H1 (cell line): Measurements from ENCODE around the gene ARMH4. TPM values are rescaled to one million over a fixed set of nuclear protein-coding genes. Genes with fewer than 3 reads are reported as not detected.

Experiments used
- CTCF ChIA-PET: fragments of 300-600 bp; sonication (Branson Sonifier 250); formaldehyde crosslinking; loops from one replicate; lab custom pipeline; 2021; ENCODE audit not compliant: partially characterized antibody; lab: Charles Lee
- POLR2A ChIA-PET: fragments of 300-600 bp; sonication (Branson Sonifier 250); formaldehyde crosslinking; loops from one replicate; lab custom pipeline; 2021; ENCODE audit warnings: inconsistent platforms; ENCODE audit not compliant: partially characterized antibody; lab: Charles Lee
- DNase-seq, 2 experiments: peaks; one replicate each; pipeline versions ENCODE4 v3.0.0 to v3.0.0-alpha.2; 2010 to 2022; ENCODE audit warnings: low spot score in 2 of 2, low read depth in 1 of 2, mixed read lengths in 1 of 2
- FAIRE-seq: peaks from 2 replicates; lab custom pipeline; 2011; peaks lifted over from hg19 to GRCh38; lab: Jason Lieb, UNC
- H2AFZ ChIP-seq: 2 replicates; pipeline ENCODE4 v1.8.1; 2012; ENCODE audit warnings: low read length, inconsistent platforms
- H2AK5ac ChIP-seq: 2 replicates; pipeline ENCODE4 v1.6.1; 2013; ENCODE audit warnings: low read depth, low read length
- H2BK120ac ChIP-seq: replicated peaks from 2 replicates; pipeline ENCODE3; 2013; ENCODE audit warnings: low read depth, low read length, inconsistent platforms
- H2BK12ac ChIP-seq: 2 replicates; pipeline ENCODE4 v1.6.1; 2013; ENCODE audit warnings: low read depth, low read length
- H2BK15ac ChIP-seq: 2 replicates; pipeline ENCODE4 v1.6.1; 2013; ENCODE audit warnings: low read length
- H2BK20ac ChIP-seq: 2 replicates; pipeline ENCODE4 v1.6.1; 2013; ENCODE audit warnings: low read length
- H2BK5ac ChIP-seq: 2 replicates; pipeline ENCODE4 v1.6.1; 2013; ENCODE audit warnings: low read depth, low read length
- H3K14ac ChIP-seq: 2 replicates; pipeline ENCODE4 v1.6.1; 2013; ENCODE audit warnings: inconsistent platforms; ENCODE audit not compliant: insufficient read length
- H3K18ac ChIP-seq: 2 replicates; pipeline ENCODE4 v1.6.1; 2013; ENCODE audit warnings: low read length; ENCODE audit errors: extremely low read depth
- H3K23ac ChIP-seq: 2 replicates; pipeline ENCODE4 v1.6.1; 2013; ENCODE audit warnings: inconsistent platforms; ENCODE audit not compliant: insufficient read length
- H3K23me2 ChIP-seq: 2 replicates; pipeline ENCODE4 v1.6.1; 2013; ENCODE audit warnings: low read depth, low read length
- H3K27ac ChIP-seq: 2 replicates; pipeline ENCODE4 v1.6.1; 2011; ENCODE audit warnings: low read depth, low read length, inconsistent platforms
- H3K27me3 ChIP-seq, 4 experiments: replicated peaks in 1 of 4; 1 replicate in 1 of 4; 2 replicates in 3 of 4; pipeline versions ENCODE4 v1.6.1 to v1.8.1; 2011 to 2013; ENCODE audit warnings: low read length in 3 of 4, mild to moderate bottlenecking in 3 of 4, inconsistent platforms in 2 of 4, mixed read lengths in 2 of 4, moderate library complexity in 1 of 4; ENCODE audit not compliant: control insufficient read depth in 3 of 4, insufficient read depth in 3 of 4; ENCODE audit errors: extremely low read depth in 1 of 4
- H3K36me3 ChIP-seq, 4 experiments: 2 replicates each; pipeline versions ENCODE4 v1.6.1 to v1.8.1; 2011 to 2013; ENCODE audit warnings: mild to moderate bottlenecking in 4 of 4, low read length in 3 of 4, moderate library complexity in 2 of 4, control low read depth in 1 of 4, inconsistent platforms in 1 of 4; ENCODE audit not compliant: insufficient read depth in 4 of 4, control insufficient read depth in 2 of 4
- H3K4ac ChIP-seq: replicated peaks from 2 replicates; pipeline ENCODE3; 2013; ENCODE audit warnings: low read length, low read depth, mixed read lengths, inconsistent platforms; ENCODE audit not compliant: insufficient read length
- H3K4me1 ChIP-seq, 4 experiments: replicated peaks in 1 of 4; 1 replicate in 1 of 4; 2 replicates in 3 of 4; pipeline versions ENCODE4 v1.6.1 to v1.8.1; 2011 to 2013; ENCODE audit warnings: low read length in 3 of 4, inconsistent platforms in 2 of 4, mixed read lengths in 1 of 4; ENCODE audit not compliant: insufficient read depth in 4 of 4, control insufficient read depth in 3 of 4
- H3K4me2 ChIP-seq, 2 experiments: 2 replicates each; pipeline versions ENCODE4 v1.6.1 to v1.8.1; 2011 to 2013; ENCODE audit warnings: low read depth in 2 of 2, low read length in 2 of 2, control low read depth in 1 of 2, inconsistent platforms in 1 of 2, mild to moderate bottlenecking in 1 of 2; ENCODE audit not compliant: insufficient read depth in 1 of 2
- H3K4me3 ChIP-seq, 4 experiments: fragments of 200-600, 300-600 bp in 1 of 4; sonication (generic), shearing (Covaris generic), sonication (Bioruptor Twin) in 1 of 4; 2 replicates each; pipeline versions ENCODE4 v1.5.1 to v1.8.1; 2011 to 2016; ENCODE audit warnings: low read length in 4 of 4, low read depth in 3 of 4, control low read depth in 2 of 4, inconsistent platforms in 2 of 4, mild to moderate bottlenecking in 2 of 4, mixed read lengths in 1 of 4, moderate library complexity in 1 of 4; ENCODE audit not compliant: insufficient read depth in 2 of 4; ENCODE audit errors: extremely low read depth in 1 of 4
- H3K56ac ChIP-seq: replicated peaks from 2 replicates; pipeline ENCODE3; 2013; ENCODE audit warnings: low read depth, mild to moderate bottlenecking, mixed read lengths, low read length, inconsistent platforms; ENCODE audit not compliant: insufficient read length
- H3K79me1 ChIP-seq: 2 replicates; pipeline ENCODE4 v1.6.1; 2013; ENCODE audit warnings: low read depth, low read length, control low read depth
- H3K79me2 ChIP-seq, 2 experiments: 2 replicates each; pipeline versions ENCODE4 v1.6.1 to v1.8.1; 2012 to 2013; ENCODE audit warnings: low read length in 2 of 2, mild to moderate bottlenecking in 2 of 2, inconsistent platforms in 1 of 2; ENCODE audit not compliant: insufficient read depth in 2 of 2, control insufficient read depth in 1 of 2
- H3K9ac ChIP-seq, 4 experiments: replicated peaks in 1 of 4; 1 replicate in 1 of 4; 2 replicates in 3 of 4; pipeline versions ENCODE4 v1.6.1 to v1.8.1; 2011 to 2013; ENCODE audit warnings: low read depth in 3 of 4, low read length in 3 of 4, control low read depth in 2 of 4, mild to moderate bottlenecking in 2 of 4, moderate library complexity in 2 of 4, inconsistent platforms in 1 of 4; ENCODE audit errors: extremely low read depth in 1 of 4
- H3K9me3 ChIP-seq, 2 experiments: 2 replicates each; pipeline versions ENCODE4 v1.6.1 to v1.8.1; 2012 to 2013; ENCODE audit warnings: mild to moderate bottlenecking in 2 of 2, moderate library complexity in 2 of 2, control low read depth in 1 of 2, inconsistent platforms in 1 of 2, low read depth in 1 of 2, low read length in 1 of 2, mixed read lengths in 1 of 2; ENCODE audit not compliant: insufficient read depth in 2 of 2
- H4K20me1 ChIP-seq, 2 experiments: replicated peaks in 1 of 2; 2 replicates each; pipeline versions ENCODE3 to v1.8.1; 2011 to 2013; ENCODE audit warnings: inconsistent platforms in 2 of 2, low read length in 2 of 2, mild to moderate bottlenecking in 1 of 2; ENCODE audit not compliant: insufficient read depth in 2 of 2, control insufficient read depth in 1 of 2
- H4K5ac ChIP-seq: 2 replicates; pipeline ENCODE4 v1.6.1; 2013; ENCODE audit warnings: low read length, low read depth, mixed read lengths, inconsistent platforms; ENCODE audit not compliant: insufficient read length
- H4K8ac ChIP-seq: 2 replicates; pipeline ENCODE4 v1.8.0; 2013; ENCODE audit warnings: mild to moderate bottlenecking, moderate library complexity, low read length, inconsistent platforms; ENCODE audit not compliant: insufficient read depth; ENCODE audit errors: extremely low read depth
- H4K91ac ChIP-seq: replicated peaks from 2 replicates; pipeline ENCODE3; 2013; ENCODE audit warnings: low read length, mixed read lengths, inconsistent platforms; ENCODE audit not compliant: insufficient read length
- NANOG ChIP-seq: IDR thresholded peaks from 2 replicates; pipeline ENCODE4 v1.6.1; 2011; ENCODE audit warnings: low read length, low read depth, mild to moderate bottlenecking, inconsistent platforms; ENCODE audit not compliant: insufficient read depth, poor library complexity, severe bottlenecking
- RNF2 ChIP-seq: fragments of 200-900, 300-1000 bp; sonication (generic); IDR thresholded peaks from 2 replicates; pipeline ENCODE4 v1.7.1; 2016; ENCODE audit warnings: borderline replicate concordance, low read depth, mild to moderate bottlenecking, antibody characterized with exemption, low read length; ENCODE audit not compliant: poor library complexity, severe bottlenecking; ENCODE audit errors: missing control alignments
- YY1 ChIP-seq: IDR thresholded peaks from 2 replicates; pipeline ENCODE4 v1.6.1; 2011; ENCODE audit warnings: low read depth, mild to moderate bottlenecking, low read length
- WGBS, 2 experiments: shearing (Covaris generic) in 1 of 2; methylation state at CpG; one replicate each; pipeline versions ENCODE4 v1.1.6 to v1.1.7; 2013 to 2015; ENCODE audit warnings: low lambda C conversion rate in 2 of 2, mixed read lengths in 2 of 2, inconsistent platforms in 1 of 2, low coverage in 1 of 2, missing lambda C conversion rate in 1 of 2; ENCODE audit not compliant: insufficient replicate concordance in 2 of 2, insufficient coverage in 1 of 2, insufficient read length in 1 of 2; ENCODE audit errors: extremely low coverage in 1 of 2, missing lambda C conversion rate in 1 of 2; 5-methylcytosine and 5-hydroxymethylcytosine counted together
- polyA plus RNA-seq, 7 experiments: library from polyadenylated mRNA; depleted of rRNA in 3 of 7; stranded (reverse) in 5 of 7; unstranded in 2 of 7; fragments of >200 nt in 5 of 7; fragments of 200-250 nt in 2 of 7; gene quantifications; 1 replicate in 5 of 7; 2 replicates in 1 of 7; 4 replicates in 1 of 7; pipeline versions ENCODE4 v1.2.1 to v1.2.3, GENCODE V29; 2011 to 2013; ENCODE audit warnings: missing spikeins in 2 of 7, mixed read lengths in 2 of 7
- total RNA-seq: library from RNA; stranded (reverse); fragmentation: NEBNext Ultra II Directional; extraction: Animal tissue kit (Norgen Biotek cat#: 25700); gene quantifications from 2 replicates; pipeline ENCODE4 v1.2.1, GENCODE V29; 2021
- TF ChIP-seq, protein P1 (sequence below): IDR thresholded peaks from 2 replicates; pipeline ENCODE4 v1.6.1; 2012; ENCODE audit warnings: inconsistent platforms

ARMH4 gene
- total and polyA plus RNA-seq, 2 of the 8 experiments (the other 6 are each of a cell fraction or from before 2014, with no cell fraction given) = 7.1 to 25.4 TPM

- Histone ChIP-seq H2AFZ (no peak overlapping the region), H3K23me2 (peaks cover 5% of the 10 kb centered on the region), H3K4me3 (no peak overlapping the region), H3K79me2 (peaks cover 0 to 9% of the 10 kb centered on the region in 2 experiments; a peak in 1 of 4 replicates), H4K8ac (no peak overlapping the region), H2BK120ac (no peak overlapping the region), H3K18ac (no peak overlapping the region), H3K9me3 (no peaks in the 10 kb centered on the region), H3K4me1 (peaks cover 0 to 15% (median 6%) of the 10 kb centered on the region in 4 experiments; a peak in 5 of 7 replicates), H3K14ac (no peak overlapping the region), H2BK20ac (no peak overlapping the region), H4K20me1 (no peaks in the 10 kb centered on the region), H3K27ac (no peak overlapping the region), H3K23ac (no peak overlapping the region), H3K79me1 (no peaks in the 10 kb centered on the region; the same call in 1 of the 2 replicates), H3K56ac (no peak overlapping the region), H2BK12ac (no peak overlapping the region), H3K36me3 (no peaks in the 10 kb centered on the region), H3K27me3 (peaks cover 0 to 13% (median 10%) of the 10 kb centered on the region in 4 experiments; a peak in 6 of 7 replicates), H4K91ac (no peak overlapping the region), H4K5ac (no peak overlapping the region), H2BK5ac (no peak overlapping the region), H3K9ac (no peak overlapping the region), H2BK15ac (no peak overlapping the region), H3K4ac (no peak overlapping the region), H3K4me2 (no peak overlapping the region), H2AK5ac (no peak overlapping the region)
- CTCF ChIA-PET = interaction anchor here (0.6 to 4.7 kb wide), 4 partner anchors 13 to 452 kb away, joined by 3 to 30 read pairs (median 4); no protein-coding TSS in a partner anchor
- FAIRE-seq (no peak), DNase-seq (no peak)
- TF ChIP-seq YY1 (no peak), RNF2 (no peak), NANOG (no peak)
- TF ChIP-seq, protein P1, sequence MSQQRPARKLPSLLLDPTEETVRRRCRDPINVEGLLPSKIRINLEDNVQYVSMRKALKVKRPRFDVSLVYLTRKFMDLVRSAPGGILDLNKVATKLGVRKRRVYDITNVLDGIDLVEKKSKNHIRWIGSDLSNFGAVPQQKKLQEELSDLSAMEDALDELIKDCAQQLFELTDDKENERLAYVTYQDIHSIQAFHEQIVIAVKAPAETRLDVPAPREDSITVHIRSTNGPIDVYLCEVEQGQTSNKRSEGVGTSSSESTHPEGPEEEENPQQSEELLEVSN = no peak
- WGBS, 2 experiments = 72% methylated on average over 1 of the region's 1 CpG; no CpG with 5 or more reads in 1 of the 2 experiments
- POLR2A ChIA-PET = no interaction called here
Observed at GRCh38 chr14:58146399-58146798, 5.6 kb downstream of the ARMH4 start.
